Measurements from ENCODE around the gene CNFN.

CNFN gene

GRCh38 chr19:42369433-42370067 lies 20.5 kb downstream of the CNFN start:
- no peak for TF ChIP-seq EZH2 (IDR thresholded peaks at IDR 0.05; ENCODE audit: borderline replicate concordance, low read length)
- TF ChIP-seq CTCF (IDR thresholded peaks at IDR 0.05; ENCODE audit: low read length), result no peak
- Histone ChIP-seq H3K4me2 (ENCODE audit: low read length) (no peak overlapping the region), H4K20me1 (ENCODE audit: insufficient read depth, low read length) (no peaks in the 10 kb centered on the region), H3K27ac (ENCODE audit: low read depth, low read length, poor library complexity, severe bottlenecking) (no peak overlapping the region), H3K27me3 (ENCODE audit: insufficient read depth, low read length) (no peaks in the 10 kb centered on the region), H3K4me3 (ENCODE audit: low read depth, low read length, poor library complexity, severe bottlenecking) (no peak overlapping the region), H3K9me3 (ENCODE audit: low read length) (peaks cover 3% of the 10 kb centered on the region), H3K4me1 (ENCODE audit: insufficient read depth, low read length, severe bottlenecking) (peaks cover 8% of the 10 kb centered on the region), H2AFZ (ENCODE audit: low read length) (no peak overlapping the region), H3K79me2 (ENCODE audit: insufficient read depth, low read length) (no peaks in the 10 kb centered on the region), H3K9me2 (ENCODE audit: low read depth, low read length) (no peaks in the 10 kb centered on the region), H3F3A (ENCODE audit: insufficient read depth, low read length) (no peaks in the 10 kb centered on the region), H3K9ac (ENCODE audit: low read length) (no peak overlapping the region), H3K36me3 (ENCODE audit: insufficient read depth, low read length) (peaks cover 4% of the 10 kb centered on the region)

- Histone ChIP-seq H3K4me1 (ENCODE audit: insufficient read depth, low read length, severe bottlenecking) (peaks cover 11% of the 10 kb centered on the region), H3K79me2 (ENCODE audit: insufficient read depth, low read length) (no peaks in the 10 kb centered on the region), H3K27me3 (ENCODE audit: insufficient read depth, low read length) (no peaks in the 10 kb centered on the region), H3K4me3 (ENCODE audit: low read depth, low read length, poor library complexity, severe bottlenecking) (no peak overlapping the region), H2AFZ (ENCODE audit: low read length) (no peak overlapping the region), H3K9ac (ENCODE audit: low read length) (no peak overlapping the region), H3K36me3 (ENCODE audit: insufficient read depth, low read length) (peaks cover 12% of the 10 kb centered on the region), H4K20me1 (ENCODE audit: insufficient read depth, low read length) (no peaks in the 10 kb centered on the region), H3K4me2 (ENCODE audit: low read length) (no peak overlapping the region), H3K27ac (ENCODE audit: low read depth, low read length, poor library complexity, severe bottlenecking) (no peak overlapping the region), H3K9me3 (ENCODE audit: low read length) (peaks cover 11% of the 10 kb centered on the region), H3F3A (ENCODE audit: insufficient read depth, low read length) (no peaks in the 10 kb centered on the region), H3K9me2 (ENCODE audit: low read depth, low read length) (no peaks in the 10 kb centered on the region)
- no peak for TF ChIP-seq CTCF (IDR thresholded peaks at IDR 0.05; ENCODE audit: low read length)
Measured at GRCh38 chr19:42368765-42369164, 21.3 kb downstream of the CNFN start.

DNA sequence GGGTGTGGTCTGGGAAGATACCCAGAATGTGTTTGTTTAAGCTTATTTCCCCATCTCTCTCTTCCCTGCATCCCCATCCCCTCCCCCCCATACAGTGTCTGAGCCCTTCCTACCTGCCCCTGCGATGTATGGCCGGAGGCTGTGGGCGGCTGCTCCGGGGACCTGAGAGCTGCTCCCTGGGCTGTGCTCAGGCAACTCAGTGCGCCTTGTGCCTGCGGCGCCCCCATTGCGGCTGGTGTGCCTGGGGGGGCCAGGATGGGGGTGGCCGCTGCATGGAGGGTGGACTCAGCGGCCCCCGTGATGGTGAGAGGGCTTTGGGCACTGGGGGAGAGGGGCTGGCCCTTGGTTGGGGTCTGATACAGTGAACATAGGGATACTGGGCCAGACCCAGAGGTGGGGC lies 21.7 kb downstream of the CNFN start:
- Histone ChIP-seq H3K4me3 (ENCODE audit: low read depth, low read length, poor library complexity, severe bottlenecking) (no peak overlapping the region), H3F3A (ENCODE audit: insufficient read depth, low read length) (no peaks in the 10 kb centered on the region), H3K4me2 (ENCODE audit: low read length) (no peak overlapping the region), H4K20me1 (ENCODE audit: insufficient read depth, low read length) (no peaks in the 10 kb centered on the region), H3K9me3 (ENCODE audit: low read length) (peaks cover 12% of the 10 kb centered on the region), H3K79me2 (ENCODE audit: insufficient read depth, low read length) (no peaks in the 10 kb centered on the region), H3K36me3 (ENCODE audit: insufficient read depth, low read length) (peaks cover 16% of the 10 kb centered on the region), H3K27me3 (ENCODE audit: insufficient read depth, low read length) (no peaks in the 10 kb centered on the region), H3K27ac (ENCODE audit: low read depth, low read length, poor library complexity, severe bottlenecking) (no peak overlapping the region), H3K9ac (ENCODE audit: low read length) (no peak overlapping the region), H3K9me2 (ENCODE audit: low read depth, low read length) (no peaks in the 10 kb centered on the region), H2AFZ (ENCODE audit: low read length) (no peak overlapping the region), H3K4me1 (ENCODE audit: insufficient read depth, low read length, severe bottlenecking) (peaks cover 15% of the 10 kb centered on the region)
- TF ChIP-seq EZH2 (IDR thresholded peaks at IDR 0.05; ENCODE audit: borderline replicate concordance, low read length), result no peak
- no peak for TF ChIP-seq CTCF (IDR thresholded peaks at IDR 0.05; ENCODE audit: low read length)

Measured in OCI-LY1 (cell line).